GM23338 (cell line): ENCODE measurements around the gene MTRF1L.

Source experiments
- CREB1 ChIP-seq: fragments of 250-450 bp; sonication (Bioruptor Pico); IDR thresholded peaks from 2 replicates; pipeline ENCODE4 v1.5.0; 2020; ENCODE audit warnings: low read depth, mild to moderate bottlenecking, moderate library complexity
- CTCF ChIP-seq, 2 experiments: fragments of 200-600 bp in 1 of 2; sonication (generic) in 1 of 2; conservative IDR thresholded peaks; 2 replicates each; pipeline versions ENCODE4 v1.5.1 to v1.6.1; 2016 to 2017; ENCODE audit warnings: antibody characterized with exemption in 2 of 2, low read depth in 2 of 2, mild to moderate bottlenecking in 2 of 2, moderate library complexity in 1 of 2
- ETS1 ChIP-seq: IDR thresholded peaks from 2 replicates; pipeline ENCODE4 v1.6.1; 2016; ENCODE audit warnings: antibody characterized with exemption
- EZH2 ChIP-seq: fragments of 200-600 bp; sonication (generic); IDR thresholded peaks from one replicate; pipeline ENCODE4 v1.8.0; 2017; ENCODE audit warnings: antibody characterized with exemption, mild to moderate bottlenecking, low read depth; ENCODE audit not compliant: unreplicated experiment
- EZH2phosphoT487 ChIP-seq: fragments of 200-600 bp; sonication (generic); IDR thresholded peaks from one replicate; pipeline ENCODE4 v1.8.1; 2018; ENCODE audit warnings: antibody characterized with exemption; ENCODE audit not compliant: unreplicated experiment
- JUNB ChIP-seq: IDR thresholded peaks from one replicate; pipeline ENCODE4 v1.6.1; 2016; ENCODE audit warnings: antibody characterized with exemption; ENCODE audit not compliant: unreplicated experiment
- POLR2AphosphoS5 ChIP-seq: IDR thresholded peaks from 2 replicates; pipeline ENCODE4 v1.6.1; 2016; ENCODE audit warnings: antibody characterized with exemption, low read depth
- ZNF114 ChIP-seq: fragments of 250-450 bp; sonication (Bioruptor Pico); IDR thresholded peaks from 2 replicates; pipeline ENCODE4 v1.5.0; 2020; ENCODE audit warnings: mild to moderate bottlenecking, moderate library complexity
- ZNF331 ChIP-seq: fragments of 250-450 bp; sonication (Bioruptor Pico); IDR thresholded peaks from 2 replicates; pipeline ENCODE4 v1.5.0; 2020; ENCODE audit warnings: low read depth, mild to moderate bottlenecking, moderate library complexity
- ZNF462 ChIP-seq: fragments of 250-450 bp; sonication (Bioruptor Pico); IDR thresholded peaks from 2 replicates; pipeline ENCODE4 v1.5.0; 2020; ENCODE audit warnings: mild to moderate bottlenecking, moderate library complexity
- TF ChIP-seq, protein P1 (sequence below): IDR thresholded peaks from one replicate; pipeline ENCODE4 v1.6.1; 2018; ENCODE audit warnings: antibody characterized with exemption; ENCODE audit not compliant: unreplicated experiment

- TF ChIP-seq EZH2 (no peak), CTCF (conservative IDR thresholded peaks at IDR 0.05; ENCODE audit: low read depth in 2 of 2) (no peak), ZNF331 (CRISPR knock-in tag) (no peak), ZNF462 (no peak), ZNF114 (no peak), POLR2AphosphoS5 (no peak), CREB1 (CRISPR knock-in tag) (no peak), ETS1 (no peak), JUNB (no peak), EZH2phosphoT487 (no peak)
- TF ChIP-seq, protein P1, sequence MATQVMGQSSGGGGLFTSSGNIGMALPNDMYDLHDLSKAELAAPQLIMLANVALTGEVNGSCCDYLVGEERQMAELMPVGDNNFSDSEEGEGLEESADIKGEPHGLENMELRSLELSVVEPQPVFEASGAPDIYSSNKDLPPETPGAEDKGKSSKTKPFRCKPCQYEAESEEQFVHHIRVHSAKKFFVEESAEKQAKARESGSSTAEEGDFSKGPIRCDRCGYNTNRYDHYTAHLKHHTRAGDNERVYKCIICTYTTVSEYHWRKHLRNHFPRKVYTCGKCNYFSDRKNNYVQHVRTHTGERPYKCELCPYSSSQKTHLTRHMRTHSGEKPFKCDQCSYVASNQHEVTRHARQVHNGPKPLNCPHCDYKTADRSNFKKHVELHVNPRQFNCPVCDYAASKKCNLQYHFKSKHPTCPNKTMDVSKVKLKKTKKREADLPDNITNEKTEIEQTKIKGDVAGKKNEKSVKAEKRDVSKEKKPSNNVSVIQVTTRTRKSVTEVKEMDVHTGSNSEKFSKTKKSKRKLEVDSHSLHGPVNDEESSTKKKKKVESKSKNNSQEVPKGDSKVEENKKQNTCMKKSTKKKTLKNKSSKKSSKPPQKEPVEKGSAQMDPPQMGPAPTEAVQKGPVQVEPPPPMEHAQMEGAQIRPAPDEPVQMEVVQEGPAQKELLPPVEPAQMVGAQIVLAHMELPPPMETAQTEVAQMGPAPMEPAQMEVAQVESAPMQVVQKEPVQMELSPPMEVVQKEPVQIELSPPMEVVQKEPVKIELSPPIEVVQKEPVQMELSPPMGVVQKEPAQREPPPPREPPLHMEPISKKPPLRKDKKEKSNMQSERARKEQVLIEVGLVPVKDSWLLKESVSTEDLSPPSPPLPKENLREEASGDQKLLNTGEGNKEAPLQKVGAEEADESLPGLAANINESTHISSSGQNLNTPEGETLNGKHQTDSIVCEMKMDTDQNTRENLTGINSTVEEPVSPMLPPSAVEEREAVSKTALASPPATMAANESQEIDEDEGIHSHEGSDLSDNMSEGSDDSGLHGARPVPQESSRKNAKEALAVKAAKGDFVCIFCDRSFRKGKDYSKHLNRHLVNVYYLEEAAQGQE: no peak
Observed at GRCh38 chr6:152950240-152950639, 52.3 kb downstream of the MTRF1L start.
